Stimulated activated CD8-positive, alpha-beta memory T cell treated with anti-CD3 and anti-CD28 coated beads, Interleukin-15, amount 100 ng/mL, for 48 hours (primary cell): ENCODE measurements around the gene SH2D6.
"Not testable (repeated sequence)": the region's sequence is repeated elsewhere in the genome, so short reads cannot be mapped to it uniquely, and the experiment has no call there.

Experiments used
- DNase-seq, 2 donors: peaks; one replicate each; pipeline ENCODE4 v3.0.0-alpha.2; 2020; ENCODE audit warnings: low read depth in 2 of 2

The SH2D6 gene

GRCh38 chr2:85439025-85439472, 20.5 kb downstream of the SH2D6 start:
- no peak for DNase-seq

DNA sequence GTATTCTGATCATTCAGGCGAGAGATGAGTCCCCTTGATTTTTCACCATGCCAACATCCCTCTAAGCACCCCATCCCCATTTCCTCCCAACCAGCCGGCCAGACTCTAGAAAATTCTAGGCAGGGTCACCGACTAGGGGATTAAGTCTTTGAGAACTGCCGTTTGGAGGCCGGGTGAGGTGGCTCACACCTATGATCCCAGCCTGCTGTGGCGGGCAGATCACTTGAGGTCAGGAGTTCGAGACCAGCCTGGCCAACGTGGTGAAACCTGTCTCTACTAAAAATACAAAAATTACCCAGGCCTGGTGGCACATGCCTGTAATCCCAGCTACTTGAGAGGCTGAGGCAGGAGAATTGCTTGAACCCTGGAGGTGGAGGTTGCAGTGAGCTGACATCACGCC, 21.1 kb downstream of the SH2D6 start:
- DNase-seq, result not testable (repeated sequence)

DNA sequence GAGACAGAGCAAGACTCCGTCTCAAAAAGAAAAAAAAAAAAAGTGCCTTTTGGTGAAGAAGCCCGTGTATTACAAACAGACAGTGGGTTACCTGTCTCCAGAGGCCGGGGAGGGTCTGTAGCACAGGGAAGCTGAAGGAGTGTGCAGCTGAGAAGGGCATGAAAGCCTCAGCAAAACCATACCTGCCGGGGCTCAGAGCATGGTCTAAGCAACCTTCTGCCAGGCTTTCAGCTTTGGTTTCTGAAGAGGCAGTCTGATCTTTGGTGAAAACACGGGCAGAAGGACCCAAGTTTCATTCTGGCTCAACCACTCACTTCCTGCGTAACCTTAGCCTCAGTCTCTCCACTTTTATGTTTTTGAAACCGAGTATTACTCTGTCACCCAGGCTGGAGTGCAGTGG, 21.5 kb downstream of the SH2D6 start:
- no peak for DNase-seq

DNA sequence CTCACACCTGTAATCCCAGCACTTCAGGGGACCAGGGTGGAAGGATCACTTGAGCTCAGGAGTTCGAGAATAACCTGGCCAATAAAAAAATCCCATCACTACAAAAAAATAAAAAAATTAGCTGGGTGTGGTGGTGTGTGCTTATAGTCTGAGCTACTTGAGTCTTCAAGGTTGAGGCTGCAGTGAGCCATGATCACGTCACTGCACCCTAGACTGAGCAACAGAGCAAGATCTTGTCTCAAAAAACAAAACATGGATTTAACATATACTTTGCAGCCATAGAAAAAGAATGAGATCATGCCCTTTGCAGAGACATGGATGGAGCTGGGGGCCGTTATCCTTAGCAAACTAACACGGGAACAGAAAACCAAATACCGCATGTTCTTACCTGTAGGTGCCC, 22.2 kb downstream of the SH2D6 start:
- DNase-seq, result no peak

DNA sequence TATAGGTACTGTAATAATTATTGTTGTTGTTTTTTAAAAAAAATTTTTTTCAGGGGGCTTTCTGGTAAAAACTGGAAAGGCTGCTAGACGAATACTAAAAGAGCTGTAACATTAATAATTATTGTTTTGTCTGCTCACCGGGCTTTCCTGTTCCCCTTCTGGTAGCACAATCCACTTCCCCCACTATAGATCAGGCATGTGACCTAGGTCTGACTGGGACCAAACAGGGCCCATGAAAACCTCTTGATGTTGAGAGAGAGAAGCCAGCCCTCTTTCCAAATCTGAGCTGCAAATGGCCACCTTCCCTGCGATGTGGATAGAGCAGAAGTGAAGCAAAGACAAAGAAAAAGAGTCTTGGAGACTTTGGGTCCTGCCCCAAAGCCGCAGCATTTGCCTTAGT, 23.4 kb downstream of the SH2D6 start:
- DNase-seq, result no peak

- DNase-seq, result no peak
These were observed 26.2 kb downstream of the SH2D6 start for GRCh38 chr2:85444629-85445172.

DNA sequence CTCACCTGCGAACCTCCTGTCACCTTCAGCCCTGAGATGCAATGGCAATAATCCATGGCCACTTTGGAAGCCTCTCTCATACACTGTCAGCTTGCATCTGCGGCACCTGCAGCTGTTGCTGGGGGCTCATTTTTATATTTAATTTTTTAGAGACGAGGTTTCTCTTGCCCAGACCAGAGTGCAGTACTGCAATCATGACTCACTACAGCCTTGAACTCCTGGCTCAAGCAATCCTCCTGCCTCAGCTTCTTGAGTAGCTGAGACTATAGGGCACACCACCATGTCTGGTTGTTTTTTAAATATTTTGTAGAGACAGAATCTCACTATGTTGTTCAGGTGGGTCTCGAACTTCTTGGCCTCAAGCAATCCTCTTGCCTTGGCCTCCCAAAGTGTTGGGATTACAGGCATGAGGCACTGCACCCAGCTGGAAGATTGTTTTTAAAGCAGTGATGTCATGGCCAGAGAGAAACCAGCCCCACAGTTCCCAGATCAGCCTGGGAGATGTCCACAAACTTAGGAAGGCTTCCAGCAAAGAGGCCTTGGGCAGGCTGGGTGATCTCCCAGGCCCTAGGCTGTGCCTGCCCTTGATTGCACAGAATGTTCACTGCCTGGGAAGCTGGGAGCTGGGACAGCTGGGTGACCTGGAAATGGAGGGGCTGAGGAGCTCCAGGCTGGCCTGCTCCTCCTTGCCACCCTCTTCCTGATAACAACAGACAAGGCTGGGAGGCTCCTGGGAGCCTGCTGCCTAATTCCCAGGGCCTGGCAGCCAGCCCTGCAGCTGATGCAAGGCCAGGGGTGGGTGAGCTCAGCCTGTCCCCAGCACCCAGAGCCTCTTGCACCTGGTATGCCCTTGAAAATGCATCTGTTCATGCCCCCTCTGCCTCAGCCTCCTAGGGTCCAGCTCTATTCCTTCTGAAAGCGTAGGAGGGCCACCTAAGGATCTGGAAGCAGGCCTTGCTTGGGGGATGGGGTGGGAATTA, 27.1 kb downstream of the SH2D6 start:
- no peak for DNase-seq

DNA sequence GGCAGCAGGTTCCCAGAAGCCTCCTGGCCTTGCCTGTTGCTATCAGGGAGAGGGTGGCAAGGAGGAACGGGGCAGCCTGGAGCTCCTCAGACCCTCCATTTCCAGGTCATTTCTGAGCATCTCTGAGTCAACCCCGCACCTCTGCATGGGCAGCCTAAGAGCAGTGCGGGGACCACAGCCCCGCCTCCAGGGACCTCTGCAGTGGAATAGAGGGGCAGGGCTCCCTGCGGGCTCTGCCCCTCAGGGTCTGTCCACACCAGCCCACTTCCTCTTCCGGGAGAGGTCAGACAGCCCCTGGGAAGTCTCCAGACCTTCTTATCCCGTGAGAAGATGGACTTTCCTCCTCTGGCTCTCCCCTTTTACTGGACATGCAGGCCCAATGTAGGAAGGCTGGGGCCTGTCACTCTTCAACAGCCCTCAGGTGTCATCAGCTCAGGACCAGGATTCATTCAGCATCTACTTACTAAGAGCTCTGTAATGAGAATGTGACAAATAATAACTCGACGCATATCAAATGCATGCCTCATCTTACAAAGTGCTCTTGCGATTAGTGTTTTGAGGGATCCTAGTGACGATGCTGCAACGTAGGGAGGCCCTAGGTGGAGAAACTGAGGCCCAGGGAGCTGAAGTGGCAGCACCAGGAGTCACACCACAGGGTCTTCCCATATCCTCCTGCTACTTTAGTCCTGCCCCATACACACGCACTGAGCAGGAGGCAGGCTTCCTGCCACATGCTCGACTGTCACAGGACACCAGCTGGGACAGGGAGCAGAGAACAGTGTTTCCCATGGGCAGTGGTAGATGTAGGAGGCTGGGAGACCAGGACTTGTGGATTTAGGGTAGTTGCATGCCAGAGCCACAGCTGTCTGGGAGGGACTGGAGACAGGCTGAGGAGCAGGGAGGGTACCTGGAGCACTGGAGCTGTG, 28.0 kb downstream of the SH2D6 start:
- DNase-seq, result no peak

- DNase-seq, result no peak
These were observed 28.7 kb downstream of the SH2D6 start for GRCh38 chr2:85447222-85447585.

DNA sequence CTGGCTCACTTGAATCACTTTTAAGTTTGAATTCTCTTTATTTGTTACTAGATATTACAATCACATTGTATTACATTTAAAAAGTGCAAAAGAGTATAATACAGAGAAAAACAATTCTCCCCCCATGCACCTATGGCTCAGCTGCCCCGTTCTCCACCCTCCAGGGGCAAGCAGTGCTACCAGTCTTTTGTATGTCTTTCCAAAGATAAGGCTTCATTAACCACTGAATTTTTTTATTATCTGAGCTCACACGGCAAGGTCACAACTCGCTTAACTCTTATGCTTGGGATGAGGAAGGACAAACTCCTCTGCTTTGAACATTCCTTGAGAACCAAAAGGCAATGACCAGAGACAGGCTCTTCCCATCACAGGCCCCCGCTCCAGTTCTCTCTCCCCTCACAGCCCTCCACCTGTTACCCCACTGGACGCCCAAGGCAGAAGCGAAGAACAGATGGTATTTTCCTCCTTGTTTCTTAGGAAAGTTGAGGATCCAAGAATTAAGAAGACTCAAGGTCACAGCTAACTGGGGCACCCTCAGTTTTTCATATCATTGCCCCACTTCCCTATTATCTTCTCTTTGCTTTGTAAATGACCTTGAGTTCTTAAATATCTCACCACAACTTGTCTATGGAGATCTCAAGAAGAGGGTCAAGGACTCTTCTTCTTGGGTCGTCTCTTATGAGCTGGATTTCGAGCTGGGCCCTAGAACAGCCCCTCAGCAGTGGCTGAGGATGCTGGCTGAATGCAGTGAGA, 30.1 kb downstream of the SH2D6 start:
- DNase-seq, result no peak

DNA sequence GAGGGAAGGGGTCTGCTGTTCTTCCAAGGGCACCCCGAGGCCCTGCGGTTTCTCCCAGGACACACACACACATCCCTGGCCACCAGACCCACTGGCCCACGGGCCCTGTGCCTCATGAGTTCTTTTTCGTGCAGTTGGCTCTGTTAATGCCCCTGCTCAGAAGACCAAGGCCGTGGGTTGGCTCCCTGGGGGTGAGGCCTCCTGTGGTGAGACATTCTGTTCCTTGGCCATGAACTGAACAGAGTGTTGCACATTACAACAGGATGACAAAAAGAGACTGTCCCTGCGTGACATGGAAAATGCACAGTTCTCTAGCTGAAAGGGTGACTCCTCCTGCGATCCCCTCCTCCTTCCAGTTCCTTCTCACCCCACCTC, 30.7 kb downstream of the SH2D6 start:
- DNase-seq, result no peak

DNA sequence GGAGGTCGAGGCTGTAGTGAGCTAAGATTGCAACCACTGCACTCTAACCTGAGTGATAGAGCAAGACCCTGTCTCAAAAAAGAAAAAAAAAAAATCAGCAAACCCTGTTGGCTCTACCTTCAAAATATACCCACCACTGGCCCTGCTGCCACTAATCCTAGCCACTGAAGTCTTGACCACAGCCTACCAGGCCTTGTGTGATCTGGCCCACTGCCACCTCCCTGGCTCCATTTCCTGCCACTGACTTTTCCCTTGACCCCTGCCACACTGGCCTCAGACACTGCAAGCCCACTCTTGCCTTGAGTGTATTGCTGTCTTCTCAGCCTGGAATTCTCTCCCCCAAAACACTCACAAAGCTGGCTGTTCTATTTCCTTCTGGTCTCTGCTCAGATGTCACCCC, 33.7 kb downstream of the SH2D6 start:
- no peak for DNase-seq

DNA sequence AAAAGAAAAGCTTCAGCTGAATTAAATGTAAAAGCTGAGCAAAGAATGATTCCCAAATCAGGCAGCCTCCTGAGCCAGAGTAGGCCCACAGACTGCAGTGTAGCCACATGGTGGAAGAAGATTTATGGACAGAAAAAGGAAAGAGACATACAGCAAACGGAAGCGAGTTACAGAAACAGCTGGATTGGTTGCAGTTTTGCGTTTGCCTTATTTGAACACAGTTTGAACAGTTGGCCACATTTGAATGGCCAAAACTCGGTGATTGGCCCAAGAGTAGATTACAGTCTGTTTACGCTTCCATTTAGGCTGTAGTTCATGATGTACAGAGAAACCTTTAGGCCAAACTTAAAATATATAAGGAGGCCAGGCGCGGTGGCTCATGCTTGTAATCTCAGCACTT, 35.1 kb downstream of the SH2D6 start:
- no peak for DNase-seq

DNA sequence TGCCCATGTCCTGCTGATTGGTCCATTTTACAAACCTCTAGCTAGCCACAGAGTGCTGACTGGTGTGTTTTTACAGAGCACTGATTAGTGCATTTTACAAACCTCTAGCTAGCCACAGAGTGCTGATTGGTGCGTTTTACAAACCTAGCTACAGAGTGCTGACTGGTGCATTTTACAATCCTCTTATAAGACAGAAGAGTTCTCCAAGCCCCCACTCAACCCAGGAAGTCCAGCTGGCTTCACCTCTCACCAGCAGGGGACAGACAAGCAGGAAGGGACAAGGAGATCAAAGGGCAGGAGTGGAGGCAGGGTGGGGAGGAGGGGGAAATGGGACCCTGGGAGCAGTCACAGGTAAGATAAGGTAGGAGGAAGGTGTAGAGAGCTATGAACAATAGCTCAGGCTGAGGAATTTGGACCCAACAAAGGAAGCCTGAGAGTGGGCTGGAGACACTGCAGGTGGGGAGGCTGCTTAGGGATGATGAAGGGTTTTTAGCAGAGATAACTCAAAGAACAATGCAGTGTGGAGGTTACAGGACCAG, 37.1 kb downstream of the SH2D6 start:
- no peak for DNase-seq

DNA sequence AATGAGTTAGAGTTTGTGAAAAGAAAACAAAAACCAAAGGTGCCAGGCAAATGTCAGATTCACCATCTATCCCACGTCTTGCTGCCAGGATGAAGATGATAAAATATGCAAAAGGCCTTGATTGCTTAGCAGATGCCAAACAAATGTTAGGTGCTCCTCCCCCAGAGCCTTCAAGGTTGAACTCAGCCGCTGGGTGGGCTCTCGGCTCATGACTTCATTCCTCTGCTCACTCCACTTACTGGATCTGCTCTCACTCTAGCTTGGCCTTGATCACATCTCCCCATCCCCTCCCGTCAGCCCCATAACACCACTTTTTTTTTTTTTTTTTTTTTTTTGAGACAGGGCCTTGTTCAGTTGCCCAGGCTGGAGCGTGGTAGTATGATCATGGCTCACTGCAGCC, 38.5 kb downstream of the SH2D6 start:
- no peak for DNase-seq

- no peak for DNase-seq
These were observed 39.4 kb downstream of the SH2D6 start for GRCh38 chr2:85457877-85458316.

DNA sequence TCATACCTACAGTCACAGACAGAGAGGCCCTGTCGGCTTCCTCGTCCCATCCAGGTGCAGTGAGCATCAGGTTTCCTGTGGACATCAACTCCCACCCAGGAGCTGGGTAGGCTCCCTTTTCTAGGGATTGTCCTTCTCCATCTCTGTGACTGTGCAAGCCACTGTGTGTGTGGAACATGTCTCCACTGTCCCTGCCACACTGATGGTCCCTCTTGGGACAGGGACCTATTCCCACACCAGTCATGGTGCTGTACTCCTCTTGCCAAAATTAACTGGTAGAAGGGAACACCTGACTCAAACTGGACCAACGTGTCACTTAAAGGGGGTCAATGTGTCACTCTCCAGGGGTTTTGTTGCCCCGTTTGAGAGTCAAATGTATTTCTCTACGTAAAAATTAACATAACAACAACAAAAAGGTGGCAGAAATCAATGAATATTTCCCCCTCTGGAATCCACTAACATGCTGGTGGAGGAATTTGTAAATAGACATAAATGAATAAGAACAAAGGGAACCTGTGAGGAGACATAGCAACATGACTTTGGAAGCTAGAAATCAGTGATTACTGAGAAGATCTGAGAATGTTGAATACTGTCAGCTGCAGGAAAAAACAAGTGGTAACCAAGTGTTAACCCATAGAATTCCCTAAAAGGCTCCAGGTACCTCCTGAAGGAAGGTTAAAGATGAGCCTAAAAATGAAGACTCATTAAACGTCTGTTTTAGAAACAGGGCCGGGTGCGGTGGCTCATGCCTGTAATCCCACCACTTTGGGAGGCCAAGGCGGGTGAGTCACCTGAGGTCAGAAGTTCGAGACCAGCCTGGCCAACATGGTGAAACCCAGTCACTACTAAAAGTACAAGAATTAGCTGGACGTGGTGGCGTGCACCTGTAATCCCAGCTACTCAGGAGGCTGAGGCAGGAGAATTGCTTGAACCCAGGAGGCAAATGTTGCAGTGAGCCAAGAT, 40.4 kb downstream of the SH2D6 start:
- DNase-seq, result no peak

GRCh38 chr2:85459771-85460170, 41.3 kb downstream of the SH2D6 start:
- DNase-seq, result no peak

DNA sequence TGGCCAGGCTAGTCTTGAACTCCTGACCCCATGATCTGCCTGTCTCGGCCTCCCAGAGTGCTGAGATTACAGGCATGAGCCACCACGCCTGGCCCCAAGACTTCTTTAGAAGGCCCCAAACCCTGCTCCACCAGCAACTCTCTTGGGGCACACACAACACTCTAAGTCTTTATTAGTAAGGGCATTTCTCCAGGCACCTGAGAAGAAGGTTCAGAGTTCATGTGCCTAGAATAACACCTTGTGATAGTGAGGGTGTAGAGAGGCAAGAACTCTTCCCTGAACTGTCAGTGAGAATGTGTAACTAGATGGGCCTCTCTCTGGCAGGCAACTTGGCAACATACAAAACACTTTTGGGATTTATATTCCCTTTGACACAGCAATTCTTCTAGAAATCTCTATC, 43.8 kb downstream of the SH2D6 start:
- DNase-seq, result no peak

DNA sequence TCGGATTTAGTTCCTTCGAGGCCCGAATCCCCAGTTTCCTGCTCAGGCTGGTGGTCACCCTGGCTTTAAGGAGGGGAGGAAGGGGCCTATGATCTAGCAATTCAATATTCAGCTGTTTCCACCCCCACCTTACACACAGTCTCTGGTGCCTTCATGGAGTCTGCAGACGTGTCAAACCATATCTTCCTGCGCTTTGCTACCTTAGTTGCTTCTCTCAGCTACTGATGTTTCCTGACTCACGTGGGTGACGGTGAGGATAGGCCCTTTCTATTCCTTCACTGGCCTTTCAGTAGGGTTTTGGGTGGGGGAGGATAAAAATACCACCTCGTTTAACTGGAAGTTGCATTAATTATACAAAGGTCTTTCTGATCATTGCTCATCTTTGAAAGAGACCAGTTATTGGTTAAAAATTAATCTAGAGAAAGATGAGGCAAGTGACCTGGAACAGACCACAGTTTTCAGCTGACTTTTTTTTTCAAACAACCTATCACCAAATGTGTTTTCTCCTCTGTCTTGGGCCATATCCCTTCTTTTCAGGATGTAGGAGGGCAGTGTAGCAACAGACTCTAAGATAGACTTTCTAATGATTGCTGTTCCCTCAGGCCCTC, 49.7 kb downstream of the SH2D6 start:
- DNase-seq, result no peak
